ENCODE results near the gene ACMSD.

The ACMSD gene

DNA sequence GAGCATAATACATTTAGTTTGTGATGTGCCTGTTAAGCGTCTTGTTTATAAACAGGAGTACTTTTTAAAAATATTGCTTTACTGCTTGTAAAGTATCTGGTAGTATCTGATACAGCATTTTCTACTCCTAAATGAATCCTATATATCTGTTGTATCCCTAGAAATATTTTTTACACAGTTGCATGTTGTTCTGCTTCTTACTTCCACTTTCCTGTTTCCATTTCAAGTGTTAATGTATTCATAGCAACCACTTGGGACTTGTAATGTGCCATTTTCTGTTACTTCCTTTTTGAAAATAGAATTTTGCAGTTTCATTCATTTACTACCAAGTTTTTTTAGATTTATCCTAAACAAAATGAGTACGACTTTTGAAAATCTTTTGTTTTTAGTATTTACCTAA, 105.1 kb downstream of the ACMSD start:
- H3K4me1 Mint-ChIP-seq = no peaks in the 10 kb centered on the region
- peaks cover 73% of the 10 kb centered on the region for H3K36me3 Mint-ChIP-seq (ENCODE audit: low read depth)
- no peak overlapping the region for H3K4me3 Mint-ChIP-seq
- TF ChIP-seq, protein P1, sequence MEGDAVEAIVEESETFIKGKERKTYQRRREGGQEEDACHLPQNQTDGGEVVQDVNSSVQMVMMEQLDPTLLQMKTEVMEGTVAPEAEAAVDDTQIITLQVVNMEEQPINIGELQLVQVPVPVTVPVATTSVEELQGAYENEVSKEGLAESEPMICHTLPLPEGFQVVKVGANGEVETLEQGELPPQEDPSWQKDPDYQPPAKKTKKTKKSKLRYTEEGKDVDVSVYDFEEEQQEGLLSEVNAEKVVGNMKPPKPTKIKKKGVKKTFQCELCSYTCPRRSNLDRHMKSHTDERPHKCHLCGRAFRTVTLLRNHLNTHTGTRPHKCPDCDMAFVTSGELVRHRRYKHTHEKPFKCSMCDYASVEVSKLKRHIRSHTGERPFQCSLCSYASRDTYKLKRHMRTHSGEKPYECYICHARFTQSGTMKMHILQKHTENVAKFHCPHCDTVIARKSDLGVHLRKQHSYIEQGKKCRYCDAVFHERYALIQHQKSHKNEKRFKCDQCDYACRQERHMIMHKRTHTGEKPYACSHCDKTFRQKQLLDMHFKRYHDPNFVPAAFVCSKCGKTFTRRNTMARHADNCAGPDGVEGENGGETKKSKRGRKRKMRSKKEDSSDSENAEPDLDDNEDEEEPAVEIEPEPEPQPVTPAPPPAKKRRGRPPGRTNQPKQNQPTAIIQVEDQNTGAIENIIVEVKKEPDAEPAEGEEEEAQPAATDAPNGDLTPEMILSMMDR (IDR thresholded peaks at IDR 0.05) = no peak
- no peak for DNase-seq
- H3K27ac Mint-ChIP-seq = no peak overlapping the region
- H3K27me3 Mint-ChIP-seq (ENCODE audit: low read depth, poor library complexity) = no peaks in the 10 kb centered on the region
- no peaks in the 10 kb centered on the region for H3K9me3 Mint-ChIP-seq

DNA sequence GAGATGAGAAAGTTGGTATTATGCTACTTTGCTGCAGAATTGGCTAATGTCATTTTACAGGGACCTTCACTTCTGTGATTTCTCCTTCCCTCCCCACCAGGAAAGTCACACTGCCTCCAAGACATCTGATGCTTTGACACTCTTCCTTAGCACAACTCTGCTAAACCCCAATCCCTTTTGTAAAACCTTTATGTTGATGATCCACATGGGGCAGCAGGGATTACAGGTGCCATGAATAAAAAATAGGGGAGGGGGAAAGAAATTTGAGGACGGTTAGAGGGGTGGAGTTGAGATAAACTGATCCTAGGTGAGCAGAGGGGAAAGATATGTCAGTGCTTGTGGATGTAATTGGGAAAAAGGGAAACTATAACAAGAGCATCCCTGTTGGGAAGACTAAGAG, 106.6 kb downstream of the ACMSD start:
- no peak for DNase-seq
- H3K36me3 Mint-ChIP-seq (ENCODE audit: low read depth) = peaks cover 70% of the 10 kb centered on the region
- H3K4me3 Mint-ChIP-seq = no peak overlapping the region
- H3K9me3 Mint-ChIP-seq = no peaks in the 10 kb centered on the region
- H3K4me1 Mint-ChIP-seq = no peaks in the 10 kb centered on the region
- TF ChIP-seq, protein P1 (IDR thresholded peaks at IDR 0.05) = no peak
- H3K27me3 Mint-ChIP-seq (ENCODE audit: low read depth, poor library complexity) = no peaks in the 10 kb centered on the region
- H3K27ac Mint-ChIP-seq = peak overlapping the region; percentile 7

DNA sequence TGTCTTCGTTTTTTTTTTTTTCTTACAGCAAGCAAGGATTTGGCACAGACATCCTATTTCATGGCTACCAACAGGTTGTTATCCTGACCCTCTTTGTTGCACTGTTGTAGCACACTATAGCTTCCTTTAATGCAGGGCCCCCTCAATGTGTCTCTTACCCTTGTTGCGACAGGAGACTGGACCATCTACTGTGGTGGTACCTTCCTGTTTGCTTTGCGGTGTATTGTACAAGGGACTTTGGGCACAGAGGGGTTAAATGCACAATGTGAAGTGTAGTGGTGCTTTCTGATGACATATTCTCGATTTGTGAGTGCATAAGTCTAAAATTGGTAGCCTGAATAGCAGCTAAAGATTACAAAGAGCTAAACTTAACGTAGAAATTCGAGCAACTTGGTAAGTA, 107.7 kb downstream of the ACMSD start:
- H3K27me3 Mint-ChIP-seq (ENCODE audit: low read depth, poor library complexity) = no peaks in the 10 kb centered on the region
- H3K9me3 Mint-ChIP-seq = no peaks in the 10 kb centered on the region
- no peak overlapping the region for H3K27ac Mint-ChIP-seq
- peaks cover 71% of the 10 kb centered on the region for H3K36me3 Mint-ChIP-seq (ENCODE audit: low read depth)
- no peak overlapping the region for H3K4me3 Mint-ChIP-seq
- H3K4me1 Mint-ChIP-seq = no peaks in the 10 kb centered on the region
- TF ChIP-seq, protein P1 (IDR thresholded peaks at IDR 0.05) = no peak
- DNase-seq = no peak

DNA sequence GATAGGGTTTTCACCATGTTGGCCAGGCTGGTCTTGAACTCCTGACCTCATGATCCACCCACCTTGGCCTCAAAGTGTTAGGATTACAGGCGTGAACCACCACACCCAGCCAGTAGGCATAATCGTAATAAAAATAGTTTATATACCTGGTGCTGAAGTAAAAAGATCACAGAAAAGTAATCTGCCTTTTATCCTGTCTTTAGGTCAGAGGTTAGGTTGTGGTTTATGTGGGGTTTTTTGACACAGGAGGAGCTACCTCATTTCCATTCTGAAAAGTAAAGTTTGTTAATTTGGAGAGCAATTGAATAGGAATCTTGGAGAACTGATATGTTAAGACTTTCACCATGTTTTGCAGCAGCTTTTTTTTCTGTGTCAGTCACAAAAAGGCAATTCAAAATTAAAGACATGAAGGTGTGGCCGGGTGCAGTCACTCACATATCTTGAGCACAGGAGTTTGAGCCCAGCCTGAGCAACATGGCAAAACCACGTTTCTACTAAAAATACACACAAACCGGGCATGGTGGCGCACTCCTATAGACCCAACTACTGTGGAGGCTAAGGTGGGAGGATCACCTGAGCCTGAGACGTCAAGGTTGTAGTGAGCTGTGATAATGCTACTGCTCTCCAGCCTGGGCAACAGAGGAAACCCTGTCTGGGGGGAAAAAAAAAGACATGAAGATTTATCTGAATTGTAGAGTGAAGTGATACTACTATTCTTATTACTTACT, 111.7 kb downstream of the ACMSD start:
- TF ChIP-seq, protein P1 (IDR thresholded peaks at IDR 0.05) = no peak
- Mint-ChIP-seq H3K9me3 (no peaks in the 10 kb centered on the region), H3K36me3 (ENCODE audit: low read depth) (peaks cover 77% of the 10 kb centered on the region), H3K4me3 (no peak overlapping the region), H3K27me3 (ENCODE audit: low read depth, poor library complexity) (no peaks in the 10 kb centered on the region), H3K4me1 (no peaks in the 10 kb centered on the region), H3K27ac (no peak overlapping the region)
- no peak for DNase-seq

DNA sequence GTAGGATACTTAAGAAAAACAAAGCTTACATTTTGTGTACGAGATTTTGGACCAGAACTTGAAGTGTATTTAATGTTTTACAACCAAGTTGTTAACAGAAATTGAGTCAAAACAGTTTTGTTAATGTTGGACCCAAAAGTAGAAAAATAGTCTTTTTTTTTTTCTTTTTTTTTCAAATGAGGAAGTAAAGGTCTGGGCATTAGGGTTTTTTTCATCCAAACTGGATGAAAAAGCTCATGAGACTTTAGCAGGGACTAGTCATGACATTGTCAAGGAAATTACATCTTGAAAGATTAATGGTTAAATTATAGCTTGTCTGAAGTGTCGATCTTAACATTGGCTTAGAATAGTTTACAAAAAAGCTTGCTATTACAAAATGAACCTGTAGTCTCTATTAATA, 112.5 kb downstream of the ACMSD start:
- DNase-seq = no peak
- TF ChIP-seq, protein P1 (IDR thresholded peaks at IDR 0.05) = no peak
- Mint-ChIP-seq H3K27me3 (ENCODE audit: low read depth, poor library complexity) (no peaks in the 10 kb centered on the region), H3K36me3 (ENCODE audit: low read depth) (peaks cover 70% of the 10 kb centered on the region), H3K9me3 (no peaks in the 10 kb centered on the region), H3K4me1 (no peaks in the 10 kb centered on the region), H3K4me3 (no peak overlapping the region), H3K27ac (no peak overlapping the region)

Data from nephron progenitor cell (in vitro differentiated cells).